Heart right ventricle (tissue), 16 donors: ENCODE data around the gene ANKRD13C. TPM values are rescaled to one million over a fixed set of nuclear protein-coding genes. Genes with fewer than 3 reads are reported as not detected.

Experiments used
- ATAC-seq, 8 donors: fragments of 200-7000 bp; cut with Tn5 transposase; one replicate each; pipeline ENCODE4 v1.9.1; 2020; ENCODE audit warnings: mild to moderate bottlenecking in 8 of 8, moderate library complexity in 8 of 8, moderate number of reproducible peaks in 1 of 8
- DNase-seq, 2 donors: peaks; one replicate each; pipeline ENCODE4 v3.0.0-alpha.2; 2020
- H3K27ac ChIP-seq, 10 donors: fragments of 200-600 bp; sonication (generic) in 2 of 10; one replicate each; pipeline versions ENCODE4 v1.5.0 to v1.8.0; 2020 to 2022; ENCODE audit warnings: mild to moderate bottlenecking in 3 of 10
- H3K27me3 ChIP-seq, 7 donors: fragments of 200-600 bp; one replicate each; pipeline ENCODE4 v1.8.0; 2021 to 2022; ENCODE audit warnings: mild to moderate bottlenecking in 2 of 7
- H3K36me3 ChIP-seq, 9 donors: fragments of 200-600 bp; sonication (generic) in 1 of 9; one replicate each; pipeline versions ENCODE4 v1.5.0 to v1.8.0; 2020 to 2022; ENCODE audit warnings: mild to moderate bottlenecking in 2 of 9
- H3K4me1 ChIP-seq, 9 donors: fragments of 200-600 bp; sonication (generic) in 1 of 9; one replicate each; pipeline versions ENCODE4 v1.5.0 to v1.8.0; 2020 to 2022; ENCODE audit warnings: mild to moderate bottlenecking in 4 of 9
- H3K4me3 ChIP-seq, 10 donors: fragments of 200-600 bp; sonication (generic) in 2 of 10; one replicate each; pipeline versions ENCODE4 v1.5.0 to v1.8.0; 2020 to 2022; ENCODE audit warnings: mild to moderate bottlenecking in 7 of 10, moderate library complexity in 2 of 10
- H3K9me3 ChIP-seq, 11 donors: fragments of 200-600 bp in 10 of 11; sonication (generic) in 2 of 11; one replicate each; pipeline versions ENCODE4 v1.5.0 to v1.8.0; 2013 to 2022; ENCODE audit warnings: mild to moderate bottlenecking in 2 of 11, control low read depth in 1 of 11, moderate library complexity in 1 of 11
- WGBS, 2 donors: extraction: QIAGEN DNeasy Blood & Tissue Kit; methylation state at CpG; one replicate each; pipeline ENCODE4 v1.1.7; 2013; ENCODE audit warnings: inconsistent platforms in 1 of 2; 5-methylcytosine and 5-hydroxymethylcytosine counted together
- intact Hi-C, 10 donors: fragments of 100-400 bp; cut with DNase I; formaldehyde crosslinking; loops; one replicate each; pipeline versions ENCODE4 v1.11.1 to v1.14.2; 2022
- polyA plus RNA-seq, 2 donors: library from polyadenylated mRNA; stranded (reverse); fragments of 200-250 nt; gene quantifications; one replicate each; pipeline ENCODE4 v1.2.3, GENCODE V29; 2013
- total RNA-seq, 10 donors: library from RNA; stranded (reverse); fragmentation: NEBNext Ultra II Directional in 3 of 10; extraction: Animal tissue kit (Norgen Biotek cat#: 25700) in 3 of 10; gene quantifications; one replicate each; pipeline versions ENCODE4 v1.2.1 to v1.2.4, GENCODE V29; 2021 to 2023
- TF ChIP-seq, protein P1 (sequence below), 9 donors: fragments of 200-600 bp; sonication (generic) in 2 of 9; IDR thresholded peaks; one replicate each; pipeline versions ENCODE4 v1.5.0 to v1.8.0; 2021 to 2022; ENCODE audit warnings: antibody characterized with exemption in 9 of 9, mild to moderate bottlenecking in 5 of 9, moderate library complexity in 1 of 9
- donor health status: Arrhythmogenic right ventricular cardiomyopathy.
- donor health status: ischemic (EF 13 %, LVEDD 7.1; RV severe dilation, severe dysfunction).
- donor health status: healthy with polysubstance abuse.
- donor health status: DM: no; HTN: yes; CAD: no.
- donor health status: DM: no; HTN: no; CAD: no.
- donor health status: ischemic (EF 25% LVEDD 6.9; RV normal size, moderate dysfunction).
- donor health status: ischemic (EF 25% LVEDD 5.7; RV mildly dilated, moderate dysfunction).
- donor health status: healthy.
- donor health status: DM: yes; HTN: yes; CAD: no.
- donor health status: Ischemic cardiomyopathy.
- donor health status: ischemic (EF 35%, LVEDD 5.7; RV mildly dilated, moderate dysfunction).
- donor health status: nonischemic (EF 11% LVEDD 7.7; RV severe dilation, severe dysfunction).
- donor health status: DM: yes; HTN: yes; CAD: no.
- donor health status: PGD.
- donor health status: ischemic (EF 29% LVEDD 5.4; RV normal size, mild dysfunction).
- donor health status: nonischemic (EF 23%, LVEDD 6.1; RV moderate dilation, normal function).

The ANKRD13C gene
- total and polyA plus RNA-seq, 12 donors = 5.5 to 12.5 (median 10.1) TPM

- DNase-seq (no peak), ATAC-seq (no peak)
- Histone ChIP-seq H3K27me3 (no peaks in the 10 kb centered on the region), H3K4me1 (no peaks in the 10 kb centered on the region), H3K9me3 (no peaks in the 10 kb centered on the region), H3K4me3 (no peak overlapping the region), H3K36me3 (peaks cover 0 to 34% (median 0%) of the 10 kb centered on the region in 9 donors), H3K27ac (no peak overlapping the region)
- TF ChIP-seq, protein P1, sequence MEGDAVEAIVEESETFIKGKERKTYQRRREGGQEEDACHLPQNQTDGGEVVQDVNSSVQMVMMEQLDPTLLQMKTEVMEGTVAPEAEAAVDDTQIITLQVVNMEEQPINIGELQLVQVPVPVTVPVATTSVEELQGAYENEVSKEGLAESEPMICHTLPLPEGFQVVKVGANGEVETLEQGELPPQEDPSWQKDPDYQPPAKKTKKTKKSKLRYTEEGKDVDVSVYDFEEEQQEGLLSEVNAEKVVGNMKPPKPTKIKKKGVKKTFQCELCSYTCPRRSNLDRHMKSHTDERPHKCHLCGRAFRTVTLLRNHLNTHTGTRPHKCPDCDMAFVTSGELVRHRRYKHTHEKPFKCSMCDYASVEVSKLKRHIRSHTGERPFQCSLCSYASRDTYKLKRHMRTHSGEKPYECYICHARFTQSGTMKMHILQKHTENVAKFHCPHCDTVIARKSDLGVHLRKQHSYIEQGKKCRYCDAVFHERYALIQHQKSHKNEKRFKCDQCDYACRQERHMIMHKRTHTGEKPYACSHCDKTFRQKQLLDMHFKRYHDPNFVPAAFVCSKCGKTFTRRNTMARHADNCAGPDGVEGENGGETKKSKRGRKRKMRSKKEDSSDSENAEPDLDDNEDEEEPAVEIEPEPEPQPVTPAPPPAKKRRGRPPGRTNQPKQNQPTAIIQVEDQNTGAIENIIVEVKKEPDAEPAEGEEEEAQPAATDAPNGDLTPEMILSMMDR (IDR thresholded peaks at IDR 0.05) = no peak
- WGBS, 2 donors = 80 to 81% methylated on average over 1 of the region's 1 CpG
- intact Hi-C loops = no loop called here
Observed at GRCh38 chr1:70315782-70316181, 38.7 kb downstream of the ANKRD13C start.

DNA sequence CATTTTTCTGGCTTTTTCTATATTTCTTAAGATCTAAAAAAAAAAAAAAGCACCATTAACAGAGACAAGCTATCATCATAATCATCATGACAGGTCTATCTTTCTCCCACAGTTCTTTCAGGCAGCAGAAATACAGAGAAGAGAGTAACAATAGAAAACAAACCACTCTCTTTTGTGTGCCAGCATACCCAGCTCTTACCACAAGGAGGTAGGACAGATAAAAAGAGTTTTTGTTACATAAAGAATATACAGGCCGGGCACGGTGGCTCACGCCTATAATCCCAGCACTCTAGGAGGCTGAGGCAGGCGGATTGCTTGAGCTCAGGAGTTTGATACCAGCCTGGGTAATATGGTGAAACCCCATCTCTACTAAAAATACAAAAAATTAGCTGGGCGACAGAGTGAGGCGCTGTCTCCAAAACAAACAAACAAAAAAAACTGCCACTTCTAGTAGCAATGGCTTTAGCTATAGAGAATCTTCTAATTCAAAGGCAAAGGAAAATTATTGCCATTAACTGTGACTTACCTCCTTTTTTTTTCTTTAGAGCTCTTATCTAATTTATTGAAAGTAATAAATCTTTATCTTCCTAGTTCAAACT lies 39.7 kb downstream of the ANKRD13C start:
- DNase-seq (no peak), ATAC-seq (no peak)
- no peaks in the 10 kb centered on the region for H3K4me1 ChIP-seq
- no peak overlapping the region for H3K27ac ChIP-seq
- H3K36me3 ChIP-seq = peaks cover 0 to 34% (median 0%) of the 10 kb centered on the region in 9 donors
- 87 to 88% methylated on average over 6 of the region's 6 CpGs for WGBS, 2 donors
- no peak overlapping the region for H3K4me3 ChIP-seq
- intact Hi-C loops = no loop called here
- no peaks in the 10 kb centered on the region for H3K9me3 ChIP-seq
- H3K27me3 ChIP-seq = no peaks in the 10 kb centered on the region
- TF ChIP-seq, protein P1 (IDR thresholded peaks at IDR 0.05) = no peak

DNA sequence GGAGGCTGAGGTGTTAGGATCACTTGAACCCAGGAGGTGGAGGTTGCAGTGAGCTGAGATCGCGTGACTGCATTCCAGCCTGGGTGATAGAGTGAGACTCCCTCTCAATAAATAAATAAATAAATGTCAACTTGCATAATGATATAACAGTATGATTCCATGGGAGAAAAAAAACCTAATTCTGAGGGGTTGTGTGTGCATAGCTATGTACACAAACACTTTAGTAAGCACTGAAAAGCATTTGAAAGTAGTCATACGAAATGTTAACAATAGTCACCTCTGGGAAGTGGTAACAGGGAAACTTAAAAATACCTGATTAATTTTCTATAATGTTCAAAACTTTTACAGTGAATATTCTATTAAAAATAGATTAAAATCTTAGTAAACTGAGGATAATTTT lies 43.2 kb downstream of the ANKRD13C start:
- Histone ChIP-seq H3K36me3 (peaks cover 0 to 67% (median 7%) of the 10 kb centered on the region in 9 donors), H3K4me1 (no peaks in the 10 kb centered on the region), H3K27ac (no peak overlapping the region), H3K27me3 (no peaks in the 10 kb centered on the region), H3K4me3 (no peak overlapping the region), H3K9me3 (no peaks in the 10 kb centered on the region)
- TF ChIP-seq, protein P1 (IDR thresholded peaks at IDR 0.05) = no peak
- no peak for DNase-seq
- intact Hi-C loops = no loop called here
- WGBS, 2 donors = 93 to 98% methylated on average over 3 of the region's 3 CpGs
- no peak for ATAC-seq

DNA sequence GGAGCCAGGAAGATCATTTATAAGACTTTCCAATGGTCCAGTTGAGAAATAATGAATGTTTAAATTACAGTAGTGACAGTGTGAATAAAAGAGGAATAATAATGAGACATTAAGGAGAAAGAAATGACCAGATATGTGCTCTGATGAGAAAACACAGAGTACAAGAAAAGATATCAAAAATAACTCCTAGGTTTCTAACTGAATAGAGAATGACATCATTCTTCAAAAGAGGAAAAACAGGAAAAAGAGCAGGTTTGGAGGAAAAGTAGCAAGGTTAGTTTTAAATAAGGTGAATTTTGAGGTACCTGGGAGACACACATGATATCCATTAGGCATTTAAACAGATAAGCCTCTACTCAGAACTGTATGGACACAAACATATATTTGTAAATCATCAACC lies 55.0 kb downstream of the ANKRD13C start:
- no peak overlapping the region for H3K4me3 ChIP-seq
- TF ChIP-seq, protein P1 (IDR thresholded peaks at IDR 0.05) = no peak
- peaks cover 0 to 74% (median 17%) of the 10 kb centered on the region in 9 donors for H3K36me3 ChIP-seq
- no peak for ATAC-seq
- no peaks in the 10 kb centered on the region for H3K27me3 ChIP-seq
- intact Hi-C loops = no loop called here
- DNase-seq = no peak
- H3K4me1 ChIP-seq = no peaks in the 10 kb centered on the region
- H3K27ac ChIP-seq = no peak overlapping the region
- no peaks in the 10 kb centered on the region for H3K9me3 ChIP-seq
